GM13976 (cell line): ENCODE measurements around the gene BRD1.

Experiments
- DNase-seq: peaks from one replicate; pipeline ENCODE4 v3.0.0; 2012; ENCODE audit warnings: low spot score
- CTCF ChIP-seq: IDR thresholded peaks from 2 replicates; pipeline ENCODE4 v1.5.1; 2012; ENCODE audit warnings: borderline replicate concordance, mild to moderate bottlenecking; ENCODE audit not compliant: insufficient read depth; ENCODE audit errors: extremely low read depth, missing control alignments, control extremely low read depth
- in situ Hi-C: fragments of 300-500 bp; cut with MboI; formaldehyde crosslinking; loops from one replicate; pipeline ENCODE4 v1.12.0; 2022; ENCODE audit warnings: low sequenced_read_pairs, mixed read lengths, inconsistent platforms; ENCODE audit not compliant: unreplicated experiment

The BRD1 gene

GRCh38 chr22:49867303-49868265 is 39.9 kb upstream of the BRD1 start:
- no peak for DNase-seq
- no peak for TF ChIP-seq CTCF
- in situ Hi-C loops = no loop called here

GRCh38 chr22:49866646-49867045 is 39.0 kb upstream of the BRD1 start:
- TF ChIP-seq CTCF = no peak
- in situ Hi-C loops = no loop called here
- DNase-seq = no peak

GRCh38 chr22:49866134-49866533 is 38.5 kb upstream of the BRD1 start:
- TF ChIP-seq CTCF = no peak

GRCh38 chr22:49865156-49865555 is 37.5 kb upstream of the BRD1 start:
- TF ChIP-seq CTCF = no peak
- in situ Hi-C loops = no loop called here
- DNase-seq = no peak

More at GRCh38 chr22:49866134-49866533, 38.5 kb upstream of the BRD1 start:
- DNase-seq = no peak
- in situ Hi-C loops = no loop called here

GRCh38 chr22:49863931-49864330 is 36.3 kb upstream of the BRD1 start:
- in situ Hi-C loops = no loop called here
- no peak for TF ChIP-seq CTCF
- no peak for DNase-seq

GRCh38 chr22:49862496-49862776 is 34.8 kb upstream of the BRD1 start:
- in situ Hi-C loops = no loop called here
- no peak for DNase-seq
- TF ChIP-seq CTCF = no peak
